ENCODE measurements around the gene FGF8.
"Not testable (repeated sequence)": the region's sequence is repeated elsewhere in the genome, so short reads cannot be mapped to it uniquely, and the experiment has no call there.

The FGF8 gene, protein sequence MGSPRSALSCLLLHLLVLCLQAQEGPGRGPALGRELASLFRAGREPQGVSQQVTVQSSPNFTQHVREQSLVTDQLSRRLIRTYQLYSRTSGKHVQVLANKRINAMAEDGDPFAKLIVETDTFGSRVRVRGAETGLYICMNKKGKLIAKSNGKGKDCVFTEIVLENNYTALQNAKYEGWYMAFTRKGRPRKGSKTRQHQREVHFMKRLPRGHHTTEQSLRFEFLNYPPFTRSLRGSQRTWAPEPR

DNA sequence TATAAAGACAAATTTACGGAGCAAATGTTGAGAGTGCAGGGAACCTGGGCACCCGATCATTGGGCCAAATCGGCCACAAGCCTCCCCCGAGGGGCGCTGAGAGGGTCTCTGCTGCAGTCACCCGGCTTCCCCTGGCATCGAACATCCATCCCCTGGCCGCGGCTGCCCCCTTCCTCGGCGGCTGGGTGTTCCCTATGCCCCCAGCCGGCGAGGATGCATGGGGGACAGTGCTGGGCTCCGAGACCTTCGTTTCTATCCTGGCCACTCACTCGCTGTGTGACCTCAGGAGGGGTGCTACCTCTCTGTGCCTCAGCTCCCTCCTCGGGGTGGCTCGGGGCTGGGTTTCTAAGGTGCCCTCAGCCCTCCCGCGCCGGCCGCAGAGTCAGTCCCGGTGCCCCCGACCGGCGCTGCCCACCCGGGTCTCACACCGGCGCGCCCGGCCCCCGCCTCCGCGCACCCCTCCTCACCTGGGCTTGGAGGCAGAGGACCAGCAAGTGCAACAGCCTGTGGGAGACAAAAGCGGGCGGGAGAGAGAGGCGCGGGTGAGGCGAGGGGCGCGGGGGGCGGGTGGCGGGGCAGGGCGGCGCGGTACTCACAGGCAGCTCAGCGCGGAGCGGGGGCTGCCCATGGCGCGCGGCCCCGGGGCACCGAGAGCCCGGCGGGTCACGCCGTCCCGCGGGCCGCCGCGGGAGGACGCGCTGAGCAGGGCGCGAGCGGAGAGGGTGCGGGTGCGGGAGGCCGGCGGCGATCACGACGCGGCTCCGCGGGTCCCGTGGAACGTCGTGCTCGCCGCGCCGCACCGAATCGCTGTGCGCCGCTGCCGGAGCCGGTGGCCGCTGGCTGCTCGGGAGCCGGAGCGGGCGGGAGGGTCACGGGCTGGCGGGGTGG is at the start of gene FGF8:
FGF8 (minus strand) TSS at position 842 of the 888 bp plus-strand sequence; CDS start at position 628, 214 bp downstream.
- DNase-seq (ENCODE audit: low spot score), result no peak

DNA sequence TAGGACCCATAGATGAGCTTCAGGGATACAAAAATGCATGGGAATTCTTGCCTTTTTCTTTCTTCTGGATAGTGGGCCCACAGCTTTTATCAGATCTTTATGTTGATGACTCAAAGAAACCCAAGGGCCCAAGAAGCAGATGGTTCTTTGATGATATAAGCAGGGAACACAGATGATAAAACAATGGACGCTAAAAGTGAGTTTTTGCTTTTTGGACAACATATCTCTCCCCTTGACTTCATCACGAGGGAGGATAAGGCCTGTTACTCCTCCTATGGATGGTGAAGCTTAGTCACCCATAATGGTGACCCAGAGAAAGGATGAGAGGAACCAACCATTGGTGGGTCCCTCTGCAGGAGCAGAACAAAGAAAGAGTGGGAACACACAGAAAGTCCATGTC is 48.8 kb upstream of the FGF8 start:
- no peak for DNase-seq (ENCODE audit: low spot score)

DNA sequence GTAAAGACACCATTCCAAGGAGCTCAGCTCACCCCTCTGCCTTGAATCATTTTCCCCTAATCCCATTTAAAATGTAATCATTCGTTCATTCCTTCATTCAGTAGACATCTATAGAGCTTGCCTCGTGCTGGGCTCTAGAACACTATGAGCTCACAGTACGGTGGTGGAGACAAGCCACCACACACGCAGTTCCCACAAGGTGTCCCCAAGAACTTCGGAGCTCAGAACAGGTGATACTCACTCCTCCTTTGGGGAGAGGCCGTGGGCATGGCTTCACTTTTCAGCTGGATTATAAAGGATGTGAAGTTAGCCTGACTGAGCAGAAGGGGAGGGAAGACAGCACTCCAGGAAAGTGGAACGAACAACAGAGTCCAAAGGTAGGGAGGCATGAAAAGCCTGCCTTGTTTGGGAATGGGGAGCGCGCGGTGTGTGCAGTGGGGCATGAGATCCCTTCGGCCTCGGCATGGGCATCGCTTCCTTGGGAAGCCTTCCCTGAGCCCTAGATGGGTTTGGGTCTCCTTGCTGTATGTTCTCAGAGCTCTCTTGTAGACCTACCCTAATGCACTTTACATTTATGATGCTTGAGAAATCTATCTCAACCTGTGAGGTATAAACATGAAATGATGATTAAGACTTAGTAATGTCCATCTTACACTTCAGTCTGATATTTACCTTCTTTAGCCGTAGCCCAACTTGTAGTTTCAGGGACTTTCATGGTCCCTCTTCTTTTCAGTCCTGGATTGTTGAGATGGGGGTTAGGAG is 43.1 kb upstream of the FGF8 start:
- DNase-seq (ENCODE audit: low spot score), result no peak

DNA sequence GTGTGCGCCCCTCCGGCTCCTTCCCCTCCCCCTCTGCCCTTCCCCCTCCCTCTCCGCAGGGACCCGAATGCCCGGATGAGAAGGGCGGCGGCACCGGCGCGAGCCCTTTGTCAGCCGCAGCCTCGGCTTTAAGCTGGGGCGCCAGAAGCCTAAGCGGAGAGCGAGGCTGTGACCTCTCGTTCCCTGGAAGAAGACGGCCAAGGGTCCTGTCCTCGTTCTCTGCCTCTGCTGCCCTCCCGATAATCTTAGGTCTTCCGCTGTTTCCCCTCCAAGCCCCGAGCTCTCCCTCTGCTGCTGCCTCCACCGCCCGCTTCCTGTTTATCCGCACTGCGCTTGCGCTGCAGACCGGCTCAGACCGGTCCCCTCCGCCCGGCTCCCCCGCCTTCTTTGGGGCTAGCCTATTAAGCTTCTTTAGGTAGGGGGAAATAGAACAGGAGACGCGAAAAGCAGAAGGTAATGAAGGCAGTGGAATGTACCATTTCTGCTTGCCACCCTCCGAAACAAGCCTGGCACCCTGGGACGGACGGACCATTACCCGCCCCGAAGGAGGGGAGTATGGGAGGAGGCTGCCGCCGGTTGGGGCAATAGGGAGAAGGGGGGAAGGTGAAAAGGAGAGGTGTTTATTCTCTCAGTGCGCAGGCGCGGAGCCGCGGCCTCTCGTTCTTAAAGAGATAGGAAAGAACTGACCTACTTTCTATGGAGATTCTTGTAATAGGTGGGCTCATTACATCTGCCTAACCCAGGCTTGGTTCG is 42.4 kb upstream of the FGF8 start, which contains the start of gene OGA:
OGA (minus strand) TSS at position 326 of the 753 bp plus-strand sequence. CDS start 422 bp downstream, outside the sequence.
- DNase-seq (ENCODE audit: low spot score), result peak; percentile 94

DNA sequence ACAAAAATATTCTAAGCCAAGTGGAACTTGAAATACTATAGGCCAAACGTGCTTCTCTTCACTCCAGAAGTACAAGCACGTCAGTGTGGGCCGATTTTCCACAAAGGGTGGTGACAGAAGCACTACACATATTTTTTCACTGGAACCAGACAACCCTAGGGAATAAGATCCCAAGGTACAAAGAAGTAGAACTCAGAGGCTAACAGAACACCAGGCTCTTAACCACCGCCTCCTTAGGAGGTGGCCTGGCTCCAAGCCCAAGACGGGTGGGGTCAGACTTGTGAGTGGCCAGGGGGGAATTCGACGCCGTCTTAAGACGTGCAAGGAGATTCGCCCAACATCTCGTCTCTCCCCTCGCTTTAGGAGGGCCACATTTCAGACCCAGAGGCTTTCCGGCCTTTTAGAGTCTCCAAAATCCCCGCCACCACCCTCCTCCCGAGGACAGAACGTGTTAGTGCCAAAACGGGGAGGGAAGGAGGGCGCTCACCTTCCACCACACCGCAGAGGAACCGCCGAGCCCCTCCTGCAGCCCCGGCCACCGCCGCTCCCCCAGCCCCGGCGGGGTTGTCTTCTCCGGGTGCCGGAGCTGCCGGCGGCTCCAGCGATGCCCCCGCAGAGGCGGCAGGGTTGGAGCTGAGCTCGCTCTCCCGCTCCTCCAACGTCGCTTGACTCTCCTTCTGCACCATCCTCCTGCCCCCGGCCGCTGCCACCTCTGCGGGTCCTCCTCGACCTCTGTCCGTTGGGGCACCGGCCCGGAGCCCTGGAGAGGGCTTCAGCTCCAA is 41.6 kb upstream of the FGF8 start:
- peak; percentile 42 for DNase-seq (ENCODE audit: low spot score)

DNA sequence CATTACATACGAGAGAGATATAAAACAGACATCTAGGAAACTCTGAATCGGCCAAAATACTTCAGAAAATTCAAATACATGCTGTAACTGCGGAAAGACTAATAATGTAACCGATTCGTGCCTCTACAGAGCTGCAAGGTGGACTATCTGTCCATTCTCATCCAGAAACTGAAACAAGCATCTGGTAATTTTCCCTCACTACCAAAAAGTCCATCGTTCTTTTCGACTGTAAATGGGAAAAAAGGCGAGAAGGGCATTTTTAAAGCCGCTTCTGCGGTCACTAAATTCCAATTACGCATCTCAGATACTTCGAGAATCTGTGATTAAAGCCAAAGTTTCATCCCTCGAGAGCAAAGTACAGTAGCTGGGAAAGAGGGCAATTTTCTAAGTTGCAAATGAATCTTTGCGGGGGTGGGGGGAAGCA is 41.0 kb upstream of the FGF8 start:
- DNase-seq (ENCODE audit: low spot score), result no peak

DNA sequence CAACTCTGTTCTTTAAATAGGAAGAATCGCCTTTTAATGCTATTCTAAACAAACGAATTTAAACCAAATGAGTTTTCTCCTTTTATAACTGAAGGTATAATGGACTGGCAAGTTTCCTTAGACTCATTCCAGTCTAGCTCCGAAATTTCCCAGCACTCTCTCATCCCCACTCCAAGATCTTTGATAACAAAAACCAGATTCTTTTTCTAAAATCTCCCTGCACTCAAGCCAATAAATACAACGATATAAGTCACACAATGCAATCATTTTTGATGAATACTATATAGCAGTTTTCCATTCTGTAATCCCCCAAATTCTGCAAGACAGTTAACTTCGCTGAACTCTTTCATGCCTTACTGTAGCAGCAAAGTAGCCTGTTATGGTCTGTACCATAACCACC is 40.5 kb upstream of the FGF8 start:
- no peak for DNase-seq (ENCODE audit: low spot score)

DNA sequence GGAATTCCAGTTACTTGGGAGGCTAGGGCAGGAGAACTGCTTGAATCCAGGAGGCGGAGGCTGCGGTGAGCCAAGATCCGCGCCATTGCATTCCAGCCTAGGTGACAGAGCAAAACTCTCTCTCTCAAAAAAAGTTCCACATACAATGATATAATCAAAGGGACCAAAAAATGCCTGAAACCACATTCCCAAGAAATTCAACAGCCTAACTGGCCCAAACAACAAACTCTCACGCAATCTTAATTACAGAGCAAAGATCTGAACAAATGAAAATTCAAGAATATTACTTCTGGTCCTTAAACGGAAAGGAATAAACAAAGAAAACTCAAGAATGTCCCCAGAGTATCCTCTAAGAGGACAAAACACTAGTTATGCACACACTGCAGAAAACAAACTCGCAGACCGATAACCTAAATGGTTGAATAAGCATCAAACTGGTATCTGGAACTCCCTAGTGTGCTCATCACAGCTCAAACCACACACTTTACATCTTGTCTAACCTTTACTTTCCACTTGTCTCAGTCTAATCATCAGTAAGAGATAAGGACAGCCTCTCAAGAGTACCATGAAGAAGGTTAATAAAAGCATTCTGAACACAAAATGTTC is 38.7 kb upstream of the FGF8 start:
- no peak for DNase-seq (ENCODE audit: low spot score)

DNA sequence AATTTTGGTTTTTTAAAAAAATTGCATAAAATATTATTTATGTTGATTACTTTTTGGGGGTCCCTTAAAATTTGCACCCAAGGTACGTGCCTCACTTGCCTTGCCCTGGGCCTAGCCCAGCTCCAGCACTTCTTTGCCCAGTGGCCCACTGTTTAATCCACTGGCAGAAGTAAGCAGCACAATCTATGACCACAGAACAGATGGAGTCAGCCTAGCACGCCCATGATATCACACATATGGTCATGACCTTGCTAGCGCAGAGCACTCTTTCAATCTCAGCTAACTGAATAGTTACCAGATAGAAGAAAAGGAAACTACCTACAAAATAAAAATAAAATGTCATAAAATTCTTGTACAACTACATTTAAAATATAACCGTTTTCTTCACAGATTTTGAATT is 36.7 kb upstream of the FGF8 start:
- DNase-seq (ENCODE audit: low spot score), result no peak

DNA sequence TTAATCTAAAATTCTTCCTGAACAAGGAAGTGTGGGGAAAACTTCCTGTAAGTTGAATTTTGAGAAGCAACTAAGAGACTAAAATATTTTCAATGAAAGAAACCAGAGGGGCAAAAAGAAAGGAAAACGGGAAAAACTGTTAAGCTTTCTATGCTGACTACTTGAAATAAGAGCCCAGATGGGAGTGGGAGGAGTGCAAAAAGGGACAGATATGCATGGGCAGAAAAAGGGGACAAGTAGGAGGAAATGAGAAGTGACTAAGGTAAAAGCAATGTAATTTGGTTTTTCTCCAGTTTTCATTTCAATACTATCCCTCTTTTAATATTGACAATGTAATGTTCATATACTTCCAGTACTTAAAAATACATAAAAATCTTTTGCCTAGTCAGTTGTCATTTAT is 31.2 kb upstream of the FGF8 start:
- no peak for DNase-seq (ENCODE audit: low spot score)

DNA sequence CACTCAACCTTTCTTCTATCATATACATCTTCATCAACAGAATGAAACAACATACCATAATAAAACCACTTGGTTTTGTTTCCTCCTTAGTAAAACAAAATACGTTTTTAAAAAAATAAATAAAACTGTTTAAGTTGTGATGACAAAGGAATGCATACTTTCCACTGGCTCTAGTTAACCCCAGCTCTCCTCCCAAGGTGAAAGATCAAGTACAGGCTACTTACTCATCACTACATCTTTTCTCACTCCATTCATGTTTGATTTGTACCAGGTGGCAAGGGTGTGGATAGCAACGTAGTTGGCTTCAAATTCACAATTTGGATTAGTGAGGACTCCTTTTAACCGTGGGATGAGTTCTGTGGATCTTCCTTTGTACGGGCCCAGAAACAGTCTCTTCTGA is 27.6 kb upstream of the FGF8 start:
- DNase-seq (ENCODE audit: low spot score), result no peak

DNA sequence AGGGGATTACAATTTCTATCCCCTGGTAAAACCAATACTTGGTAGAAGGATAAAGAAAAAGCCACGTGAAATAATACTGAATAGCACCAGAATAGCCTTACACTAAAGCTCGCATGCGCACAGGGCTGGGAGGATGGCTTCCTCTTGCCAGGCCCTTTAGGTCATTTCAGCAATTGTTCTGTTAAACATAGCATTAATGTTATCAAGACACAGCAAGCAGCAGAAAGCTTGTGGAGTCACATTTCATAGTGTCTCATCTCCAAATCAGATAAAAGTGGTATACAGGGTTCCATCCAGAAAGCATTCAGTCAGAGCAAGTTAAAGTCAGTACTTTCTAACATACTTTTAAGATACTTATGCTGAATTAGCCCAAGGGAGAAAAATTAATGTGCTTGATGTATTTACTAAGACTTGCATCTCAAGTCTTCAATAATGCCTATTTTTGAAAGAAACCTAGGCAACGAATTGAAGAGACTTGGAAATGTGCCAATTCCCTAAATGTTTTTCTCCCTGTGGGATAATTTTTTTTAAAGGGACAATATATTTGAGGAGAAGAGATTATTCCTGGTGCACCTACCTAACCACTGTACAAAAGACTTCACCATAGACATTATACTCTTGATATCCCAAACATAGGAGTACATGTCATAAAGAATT is 21.6 kb upstream of the FGF8 start:
- no peak for DNase-seq (ENCODE audit: low spot score)

DNA sequence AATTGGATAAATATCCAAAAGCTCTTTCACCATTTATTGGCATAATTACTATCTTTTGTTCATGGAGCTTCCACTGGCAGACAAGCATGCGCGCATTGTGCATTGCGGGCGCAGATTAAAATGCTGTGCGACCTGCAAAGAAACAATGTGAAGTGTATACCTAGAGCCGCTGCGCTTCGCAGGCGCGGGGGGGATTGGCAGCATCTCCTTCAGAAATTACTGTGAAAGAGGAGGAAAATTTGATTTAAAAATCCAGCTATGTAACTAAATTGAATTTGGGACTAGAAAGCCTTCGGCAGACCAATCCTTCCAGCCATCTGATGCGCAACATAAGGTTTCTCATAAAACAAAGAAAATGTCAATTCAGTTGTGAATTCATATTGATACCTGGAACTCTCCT is 17.6 kb upstream of the FGF8 start:
- DNase-seq (ENCODE audit: low spot score), result no peak

DNA sequence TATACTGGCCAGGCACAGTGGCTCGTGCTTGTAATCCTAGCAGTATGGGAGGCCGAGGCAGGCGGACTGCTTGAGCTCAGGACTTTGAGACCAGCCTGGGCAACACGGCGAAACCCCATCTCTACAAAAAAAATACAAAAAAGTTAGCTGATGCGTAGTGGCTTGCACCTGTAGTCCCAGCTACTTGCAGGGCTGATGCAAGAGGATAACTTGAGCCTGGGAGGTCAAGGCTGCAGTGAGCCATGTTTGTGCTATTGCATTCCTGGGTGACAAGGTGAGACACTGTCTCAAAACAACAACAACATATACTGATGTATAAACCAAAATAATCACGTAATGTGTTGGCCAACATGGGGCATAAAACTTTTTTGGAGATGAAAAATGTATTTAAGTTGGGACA is 13.8 kb upstream of the FGF8 start:
- no peak for DNase-seq (ENCODE audit: low spot score)

DNA sequence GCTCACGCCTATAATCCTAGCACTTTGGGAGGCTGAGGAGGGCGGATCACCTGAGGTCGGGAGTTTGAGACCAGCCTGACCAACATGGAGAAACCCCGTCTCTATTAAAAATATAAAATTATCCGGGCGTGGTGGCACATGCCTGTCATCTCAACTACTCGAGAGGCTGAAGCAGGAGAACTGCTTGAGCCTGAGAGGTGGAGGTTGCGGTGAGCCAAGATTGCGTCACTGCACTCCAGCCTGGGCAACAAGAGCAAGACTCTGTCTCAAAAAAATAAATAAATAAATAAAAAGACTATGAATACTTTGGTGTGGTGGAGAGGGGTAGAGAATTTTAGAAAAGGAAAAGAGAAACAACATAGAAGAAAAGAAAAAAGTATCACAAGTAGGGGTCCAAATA is 13.3 kb upstream of the FGF8 start:
- not testable (repeated sequence) for DNase-seq (ENCODE audit: low spot score)

DNA sequence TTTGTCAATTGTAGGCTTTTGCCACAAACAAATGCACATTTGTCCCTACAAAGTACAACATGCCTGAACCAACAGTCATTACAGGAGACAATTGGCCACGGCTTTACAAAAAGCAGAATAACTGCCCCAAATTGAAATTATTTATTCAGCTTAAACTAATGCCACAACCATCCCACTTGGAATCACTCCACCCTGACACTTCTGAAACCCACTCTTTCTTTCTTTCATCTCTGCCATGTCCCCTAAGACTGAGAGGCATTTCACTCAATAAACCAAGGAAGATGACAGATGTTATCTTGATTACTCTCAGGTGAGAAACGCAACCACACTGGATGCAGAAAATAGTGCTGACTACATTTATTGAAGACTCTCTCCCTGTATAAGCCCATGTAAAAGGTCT is 9.9 kb upstream of the FGF8 start:
- no peak for DNase-seq (ENCODE audit: low spot score)

DNA sequence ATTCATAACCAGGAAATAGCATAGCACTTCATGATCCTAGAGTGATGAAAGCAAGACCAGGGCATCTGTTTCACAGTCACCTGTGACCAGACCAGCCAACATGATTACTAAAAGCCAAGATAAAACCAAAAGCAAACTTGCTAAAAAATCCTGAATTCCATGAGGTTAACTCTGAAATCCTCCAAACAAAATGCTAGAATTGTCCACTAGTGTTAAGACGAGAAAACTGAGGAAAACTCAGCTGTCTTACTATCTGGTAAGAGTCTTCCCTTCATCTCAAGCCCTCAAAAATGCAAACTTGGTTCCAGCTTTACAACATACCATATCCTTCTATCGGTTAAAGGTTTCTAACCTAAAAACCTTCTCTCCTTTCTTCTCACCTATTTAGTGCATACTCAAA is 8.6 kb upstream of the FGF8 start:
- no peak for DNase-seq (ENCODE audit: low spot score)

DNA sequence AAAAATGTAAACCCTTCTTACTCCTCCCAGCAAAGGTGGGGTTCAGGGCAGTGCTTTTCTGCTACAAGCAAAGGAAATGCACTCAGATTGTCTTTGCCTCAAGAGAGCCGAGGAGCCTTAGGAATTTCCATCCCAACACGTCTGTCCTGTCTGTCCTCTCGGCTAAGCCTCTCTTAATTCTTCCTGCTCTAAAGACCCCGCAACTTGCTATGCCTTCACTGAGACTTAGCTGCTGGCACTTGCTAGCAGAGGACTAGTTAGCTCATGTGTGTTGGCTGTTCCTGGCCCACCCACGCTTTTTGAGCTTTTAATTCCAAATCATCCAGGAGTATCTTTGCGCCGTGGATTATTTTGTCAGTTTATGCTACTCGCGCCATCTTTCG is 7.8 kb upstream of the FGF8 start:
- DNase-seq (ENCODE audit: low spot score), result no peak

DNA sequence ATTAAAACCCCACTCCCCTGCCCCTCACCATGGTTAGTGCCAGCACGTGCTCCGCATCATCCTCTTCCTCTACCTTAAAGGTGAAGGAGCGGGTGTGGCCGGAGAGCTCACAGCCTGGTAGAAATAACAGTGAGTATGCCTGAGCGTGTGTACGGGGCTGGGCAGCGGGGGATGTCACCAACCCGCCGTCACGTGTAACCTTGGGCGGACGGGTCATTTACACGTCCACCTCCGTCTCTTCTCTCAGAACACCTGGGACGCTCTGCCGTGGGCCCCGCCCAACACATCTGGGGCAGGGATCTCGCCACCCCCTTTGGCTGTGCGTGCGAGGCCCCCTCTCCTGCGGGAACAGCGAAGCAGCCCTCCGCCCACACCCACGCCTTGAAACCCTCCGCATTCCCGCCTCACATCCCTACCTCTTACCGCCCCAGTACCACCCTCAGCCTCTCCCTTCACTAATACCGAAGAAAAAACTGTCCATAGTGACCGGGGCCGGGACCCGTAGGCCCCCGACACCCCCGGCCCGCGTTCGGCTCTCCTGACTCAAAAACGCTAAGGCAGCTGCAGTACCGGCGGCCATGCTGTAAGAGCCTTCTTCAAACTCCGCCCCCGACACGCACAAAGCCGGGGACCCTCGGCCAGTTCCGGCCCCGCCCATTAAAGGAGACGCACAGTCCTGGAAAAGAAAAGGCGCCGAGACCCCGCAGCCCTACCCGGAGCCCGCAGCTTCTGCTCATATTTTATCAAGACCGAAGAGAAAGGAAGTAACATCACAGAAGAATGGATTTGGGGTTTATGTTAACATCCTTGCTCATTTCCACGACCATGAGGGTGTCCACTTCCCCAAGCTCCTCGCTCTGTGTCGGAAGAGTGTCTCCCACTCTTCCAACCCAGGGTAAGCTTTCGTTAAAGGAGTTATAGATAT is 7.2 kb upstream of the FGF8 start, which contains the start of gene NPM3:
NPM3 (minus strand) TSS at position 636 of the 925 bp plus-strand sequence; CDS start at position 580, 56 bp downstream.
- DNase-seq (ENCODE audit: low spot score), result peak; percentile 84
